Epithelial cell of esophagus (primary cell): Measurements from ENCODE around the gene SCN2A.
A peak's percentile ranks its signal among the peaks of the same experiment; 100 is the strongest.

ENCODE experiments used
- DNase-seq: peaks from one replicate; pipeline ENCODE4 v3.0.0; 2010; ENCODE audit warnings: low read depth
- H3K4me3 ChIP-seq: 2 replicates; pipeline ENCODE4 v1.5.1; 2011; ENCODE audit warnings: mild to moderate bottlenecking, low read length, control low read depth
- TF ChIP-seq, protein P1 (sequence below): IDR thresholded peaks from 2 replicates; pipeline ENCODE4 v1.5.1; 2011; ENCODE audit warnings: low read depth, mild to moderate bottlenecking, low read length, control low read depth, inconsistent platforms; ENCODE audit not compliant: insufficient read depth; ENCODE audit errors: missing control alignments

SCN2A gene

DNA sequence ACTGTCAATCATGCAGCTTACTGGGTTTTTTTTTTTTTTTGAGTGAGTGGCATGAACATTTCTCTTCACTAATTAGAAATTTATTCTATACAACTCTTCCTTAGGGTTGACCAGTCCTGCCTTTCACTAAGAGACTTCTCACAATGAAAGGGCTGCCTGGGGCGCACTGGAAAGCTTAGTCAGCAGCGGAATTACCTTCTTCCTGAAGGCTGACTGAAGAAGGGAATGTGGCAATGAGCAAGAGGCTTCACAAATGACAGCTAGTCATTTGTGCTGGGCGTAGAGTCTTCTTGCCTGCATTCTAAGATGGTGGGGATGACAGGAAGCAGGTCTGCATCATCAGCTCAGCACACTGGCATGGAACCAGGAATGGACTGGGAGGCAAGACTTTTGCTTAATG is 19.7 kb upstream of the SCN2A start:
- TF ChIP-seq, protein P1, sequence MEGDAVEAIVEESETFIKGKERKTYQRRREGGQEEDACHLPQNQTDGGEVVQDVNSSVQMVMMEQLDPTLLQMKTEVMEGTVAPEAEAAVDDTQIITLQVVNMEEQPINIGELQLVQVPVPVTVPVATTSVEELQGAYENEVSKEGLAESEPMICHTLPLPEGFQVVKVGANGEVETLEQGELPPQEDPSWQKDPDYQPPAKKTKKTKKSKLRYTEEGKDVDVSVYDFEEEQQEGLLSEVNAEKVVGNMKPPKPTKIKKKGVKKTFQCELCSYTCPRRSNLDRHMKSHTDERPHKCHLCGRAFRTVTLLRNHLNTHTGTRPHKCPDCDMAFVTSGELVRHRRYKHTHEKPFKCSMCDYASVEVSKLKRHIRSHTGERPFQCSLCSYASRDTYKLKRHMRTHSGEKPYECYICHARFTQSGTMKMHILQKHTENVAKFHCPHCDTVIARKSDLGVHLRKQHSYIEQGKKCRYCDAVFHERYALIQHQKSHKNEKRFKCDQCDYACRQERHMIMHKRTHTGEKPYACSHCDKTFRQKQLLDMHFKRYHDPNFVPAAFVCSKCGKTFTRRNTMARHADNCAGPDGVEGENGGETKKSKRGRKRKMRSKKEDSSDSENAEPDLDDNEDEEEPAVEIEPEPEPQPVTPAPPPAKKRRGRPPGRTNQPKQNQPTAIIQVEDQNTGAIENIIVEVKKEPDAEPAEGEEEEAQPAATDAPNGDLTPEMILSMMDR: no peak
- no peak overlapping the region for H3K4me3 ChIP-seq
- peak; percentile 62 for DNase-seq

DNA sequence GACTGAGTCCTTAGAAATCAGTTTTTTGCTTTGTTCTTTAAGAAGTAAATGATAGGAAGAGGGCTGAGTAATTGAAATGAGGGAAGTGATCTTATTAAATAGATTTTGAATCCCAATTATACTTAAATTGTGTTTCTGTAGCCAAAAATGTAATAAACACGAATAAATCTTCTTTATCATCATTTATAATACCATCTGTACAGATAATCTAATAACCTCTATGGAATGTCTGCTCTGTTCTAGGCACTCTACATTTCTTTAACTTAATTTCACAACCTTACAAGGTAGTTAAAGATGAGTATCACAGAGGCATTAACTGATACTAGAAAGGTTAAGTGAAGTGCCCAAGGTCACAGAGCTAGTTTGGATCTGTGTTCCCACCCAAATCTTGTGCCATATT is 14.3 kb upstream of the SCN2A start:
- H3K4me3 ChIP-seq: no peak overlapping the region
- DNase-seq: no peak
- TF ChIP-seq, protein P1: no peak

DNA sequence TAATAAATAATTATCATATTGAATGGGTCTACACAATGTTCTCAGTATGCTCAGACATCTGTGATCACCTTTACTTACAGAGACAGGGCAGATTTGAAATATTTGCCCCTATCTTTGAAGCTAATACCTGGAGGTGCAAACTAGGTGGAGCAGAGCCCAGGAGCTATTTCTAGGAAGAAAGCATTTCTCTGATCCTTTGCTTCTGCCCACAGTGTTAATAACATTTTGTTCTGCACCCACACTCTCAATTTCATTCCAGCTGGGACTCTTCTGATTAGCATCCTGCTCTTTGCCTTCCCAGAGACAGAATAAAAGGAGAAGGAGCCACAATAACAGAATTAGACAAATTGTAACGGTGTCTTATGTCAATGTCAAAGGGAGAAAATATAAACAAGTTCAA is 11.6 kb upstream of the SCN2A start:
- no peak for DNase-seq
- TF ChIP-seq, protein P1: no peak
- no peak overlapping the region for H3K4me3 ChIP-seq

DNA sequence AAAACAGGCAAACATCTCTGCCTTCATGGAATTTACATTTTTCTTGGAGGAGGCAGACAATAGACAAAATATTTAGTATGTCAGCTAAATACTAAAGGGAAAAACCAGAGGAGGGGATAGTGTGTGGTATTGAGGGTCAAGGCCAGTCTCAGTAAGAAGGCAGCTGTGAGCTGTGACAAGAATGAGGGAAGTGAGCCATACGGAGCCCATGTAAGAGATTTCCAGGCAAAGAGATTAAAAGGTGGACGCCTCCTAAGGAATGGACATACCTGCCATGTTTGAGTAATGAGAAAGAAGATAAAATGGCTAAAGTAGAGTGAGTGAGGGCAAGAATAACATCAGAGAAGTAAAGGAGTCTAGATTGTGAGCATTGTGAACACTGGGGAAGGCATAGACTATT is 2.2 kb upstream of the SCN2A start:
- TF ChIP-seq, protein P1: no peak
- H3K4me3 ChIP-seq: no peak overlapping the region
- no peak for DNase-seq

DNA sequence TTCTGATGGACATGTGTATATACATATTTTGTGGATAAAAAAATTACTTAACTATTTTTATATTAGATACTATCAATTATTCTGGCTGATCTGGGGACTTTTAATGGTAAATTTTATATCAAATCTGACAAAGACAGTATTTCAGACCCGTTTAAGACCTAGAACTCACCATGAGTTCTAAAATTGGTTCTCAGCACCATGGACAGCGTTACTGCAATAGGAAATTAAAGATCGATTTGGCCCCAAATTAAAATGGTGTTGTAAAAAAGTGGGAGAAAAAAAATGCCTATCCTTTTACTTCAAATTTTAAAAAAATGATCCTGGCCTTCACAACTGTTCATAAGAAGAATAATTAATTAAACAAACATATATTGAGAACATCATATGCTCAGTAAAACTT is 919 bp upstream of the SCN2A start:
- TF ChIP-seq, protein P1: no peak
- DNase-seq: peak; percentile 40
- H3K4me3 ChIP-seq: no peak overlapping the region

DNA sequence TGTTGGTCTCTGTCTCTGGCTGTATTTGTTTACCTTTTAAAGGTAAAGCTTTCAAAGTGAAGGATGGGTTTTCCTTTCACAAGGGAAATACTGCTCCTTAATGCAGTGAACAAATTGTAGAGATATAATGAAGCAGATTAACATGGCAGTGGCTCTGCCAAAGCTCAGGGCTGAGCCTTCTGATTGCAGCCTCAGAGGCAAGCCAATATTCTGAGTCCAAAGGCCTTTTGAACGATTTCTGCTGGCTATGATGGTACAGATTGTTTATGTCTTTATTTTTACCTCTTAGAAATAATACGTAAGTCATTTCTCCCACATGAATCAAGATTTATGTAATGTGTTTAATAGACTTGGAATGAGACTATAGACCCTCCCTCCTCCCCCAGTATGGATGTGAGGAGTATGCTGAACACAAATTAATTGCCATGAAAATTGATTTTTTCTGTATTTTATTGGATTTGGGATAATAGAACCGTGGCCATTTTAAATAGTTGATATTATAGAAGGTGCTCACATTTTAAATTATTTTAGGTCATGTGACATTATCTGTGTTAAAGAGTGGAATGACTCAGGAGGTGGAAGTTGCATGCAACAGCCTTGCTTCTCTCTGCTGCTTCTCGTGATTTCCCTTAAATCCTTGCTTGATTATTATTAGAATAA is 772 bp downstream of the SCN2A start:
- DNase-seq: no peak
- H3K4me3 ChIP-seq: no peak overlapping the region
- TF ChIP-seq, protein P1: no peak

DNA sequence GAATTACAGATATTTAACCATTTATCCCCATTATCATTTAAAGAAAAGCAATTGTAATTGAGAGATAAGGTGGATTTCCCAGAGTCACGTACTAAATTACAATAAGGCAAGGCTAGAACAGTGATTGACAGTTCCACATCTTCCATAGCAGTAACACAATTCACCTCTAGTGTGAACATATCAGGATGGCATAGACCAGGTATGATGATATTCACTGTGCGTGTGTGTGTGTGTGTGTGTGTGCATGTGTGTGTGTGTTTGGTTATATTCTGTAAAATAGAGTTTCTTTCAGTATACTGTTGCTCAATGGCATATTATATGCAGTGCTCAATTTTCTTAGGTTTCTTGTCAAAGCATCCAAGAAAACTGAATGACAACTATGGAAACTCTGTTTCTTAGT is 1.7 kb downstream of the SCN2A start:
- TF ChIP-seq, protein P1: no peak
- DNase-seq: no peak
- H3K4me3 ChIP-seq: no peak overlapping the region
